ENCODE data around the gene ZC3HAV1.

DNA sequence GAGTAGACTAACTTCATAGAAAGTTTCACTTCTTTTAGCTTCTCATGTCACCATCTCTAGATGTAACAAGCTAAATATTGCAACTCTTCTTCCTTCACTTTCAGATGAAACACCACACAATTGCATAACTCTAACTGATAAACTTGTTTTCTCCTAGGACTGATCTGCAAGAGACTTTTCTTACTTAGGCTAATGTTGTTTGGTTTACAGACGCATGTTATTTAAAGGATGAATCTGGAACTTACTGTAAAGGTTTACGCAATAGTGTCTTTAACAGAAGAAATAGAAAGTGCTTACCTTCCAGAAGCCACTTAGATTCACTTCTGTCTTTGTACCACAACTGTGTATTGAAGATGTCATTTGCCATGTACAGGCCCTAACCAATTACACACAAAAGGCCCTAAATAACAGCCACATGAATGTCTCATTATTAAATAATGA is 22.1 kb upstream of the ZC3HAV1 start:
- TF ChIP-seq FOXP1 (CRISPR knock-in tag; IDR thresholded peaks at IDR 0.05; ENCODE audit: borderline replicate concordance) (no peak), OVOL2 (CRISPR knock-in tag; IDR thresholded peaks at IDR 0.05; ENCODE audit: borderline replicate concordance) (no peak), CBFB (CRISPR knock-in tag; IDR thresholded peaks at IDR 0.05; ENCODE audit: low read depth) (no peak), E2F1 (CRISPR knock-in tag; IDR thresholded peaks at IDR 0.05) (no peak), CTCF (IDR thresholded peaks at IDR 0.05) (no peak), ZNF416 (CRISPR knock-in tag; IDR thresholded peaks at IDR 0.05) (no peak), ZNF263 (CRISPR knock-in tag; IDR thresholded peaks at IDR 0.05; ENCODE audit: low read depth) (no peak), TEAD4 (CRISPR knock-in tag; IDR thresholded peaks at IDR 0.05) (no peak), E2F4 (CRISPR knock-in tag; IDR thresholded peaks at IDR 0.05; ENCODE audit: borderline replicate concordance, low read depth) (no peak), ZNF317 (CRISPR knock-in tag; IDR thresholded peaks at IDR 0.05; ENCODE audit: borderline replicate concordance, low read depth) (no peak)
- TF ChIP-seq, protein P1, sequence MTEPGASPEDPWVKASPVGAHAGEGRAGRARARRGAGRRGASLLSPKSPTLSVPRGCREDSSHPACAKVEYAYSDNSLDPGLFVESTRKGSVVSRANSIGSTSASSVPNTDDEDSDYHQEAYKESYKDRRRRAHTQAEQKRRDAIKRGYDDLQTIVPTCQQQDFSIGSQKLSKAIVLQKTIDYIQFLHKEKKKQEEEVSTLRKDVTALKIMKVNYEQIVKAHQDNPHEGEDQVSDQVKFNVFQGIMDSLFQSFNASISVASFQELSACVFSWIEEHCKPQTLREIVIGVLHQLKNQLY (CRISPR knock-in tag; IDR thresholded peaks at IDR 0.05): no peak

Data from WTC11 (cell line).